ENCODE measurements around the gene COG5. TPM values are rescaled to one million over a fixed set of nuclear protein-coding genes. Genes with fewer than 3 reads are reported as not detected.

COG5 gene
- total RNA-seq, 1 donor from 2014 or later = 40.8 TPM

DNA sequence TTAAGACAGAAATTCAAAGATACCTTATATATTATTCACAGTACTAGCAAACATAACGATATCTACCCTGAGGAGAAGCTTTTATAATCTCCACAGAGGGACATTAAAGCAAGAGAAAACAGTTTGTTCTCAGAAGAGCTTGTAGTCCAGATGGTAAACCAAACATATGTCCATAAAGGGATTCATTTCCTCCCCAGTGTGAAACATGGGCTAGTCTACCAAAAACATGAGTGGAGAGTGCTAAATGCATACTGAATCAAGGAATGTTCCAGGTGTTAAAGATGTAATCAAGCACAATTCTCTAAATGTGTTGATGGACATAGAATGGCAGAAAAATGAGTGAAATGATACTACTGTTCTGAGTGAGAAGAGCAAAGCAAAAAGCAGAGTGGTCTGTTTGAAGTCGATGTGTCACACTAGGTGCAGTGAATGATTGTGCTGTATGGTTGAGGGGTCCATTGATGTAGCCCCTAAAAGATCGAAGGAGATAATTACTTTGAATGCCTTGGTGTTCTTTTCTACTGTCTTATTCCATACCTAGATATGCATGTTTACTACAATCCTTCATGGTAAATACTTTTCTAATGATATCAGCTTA, 41.6 kb upstream of the COG5 start:
- Histone ChIP-seq H3K9me3 (replicated peaks) (no peaks in the 10 kb centered on the region), H3K36me3 (peaks cover 44% of the 10 kb centered on the region), H3K27me3 (ENCODE audit: low read depth) (no peaks in the 10 kb centered on the region), H3K4me3 (no peak overlapping the region), H3K4me1 (peaks cover 25% of the 10 kb centered on the region), H3K27ac (replicated peaks) (no peak overlapping the region)
- intact Hi-C loops (cut with micrococcal nuclease) = no loop called here
- TF ChIP-seq, protein P1, sequence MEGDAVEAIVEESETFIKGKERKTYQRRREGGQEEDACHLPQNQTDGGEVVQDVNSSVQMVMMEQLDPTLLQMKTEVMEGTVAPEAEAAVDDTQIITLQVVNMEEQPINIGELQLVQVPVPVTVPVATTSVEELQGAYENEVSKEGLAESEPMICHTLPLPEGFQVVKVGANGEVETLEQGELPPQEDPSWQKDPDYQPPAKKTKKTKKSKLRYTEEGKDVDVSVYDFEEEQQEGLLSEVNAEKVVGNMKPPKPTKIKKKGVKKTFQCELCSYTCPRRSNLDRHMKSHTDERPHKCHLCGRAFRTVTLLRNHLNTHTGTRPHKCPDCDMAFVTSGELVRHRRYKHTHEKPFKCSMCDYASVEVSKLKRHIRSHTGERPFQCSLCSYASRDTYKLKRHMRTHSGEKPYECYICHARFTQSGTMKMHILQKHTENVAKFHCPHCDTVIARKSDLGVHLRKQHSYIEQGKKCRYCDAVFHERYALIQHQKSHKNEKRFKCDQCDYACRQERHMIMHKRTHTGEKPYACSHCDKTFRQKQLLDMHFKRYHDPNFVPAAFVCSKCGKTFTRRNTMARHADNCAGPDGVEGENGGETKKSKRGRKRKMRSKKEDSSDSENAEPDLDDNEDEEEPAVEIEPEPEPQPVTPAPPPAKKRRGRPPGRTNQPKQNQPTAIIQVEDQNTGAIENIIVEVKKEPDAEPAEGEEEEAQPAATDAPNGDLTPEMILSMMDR (IDR thresholded peaks at IDR 0.05; ENCODE audit: borderline replicate concordance) = no peak
- DNase-seq = no peak

DNA sequence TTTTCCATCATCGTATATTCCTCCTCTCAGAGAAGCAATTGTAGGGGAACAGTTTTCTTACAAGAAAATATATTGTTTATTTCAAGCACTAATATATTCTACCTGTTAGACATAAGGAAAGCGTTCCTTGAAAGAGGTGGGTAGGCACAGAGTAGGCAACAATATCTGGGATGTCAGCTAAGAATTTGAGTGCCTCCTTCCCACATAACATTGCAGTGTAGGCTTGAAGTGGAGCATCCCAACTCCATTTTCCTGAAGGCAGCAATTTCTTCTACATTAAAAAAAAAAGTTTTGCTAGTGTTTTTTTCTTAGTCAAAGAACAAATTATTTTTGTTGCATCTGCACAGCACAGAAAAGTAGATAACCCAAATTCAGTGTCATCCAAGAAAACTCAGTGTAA, 37.1 kb upstream of the COG5 start:
- Histone ChIP-seq H3K27me3 (ENCODE audit: low read depth) (no peaks in the 10 kb centered on the region), H3K27ac (replicated peaks) (peak overlapping the region; percentile 2), H3K9me3 (replicated peaks) (no peaks in the 10 kb centered on the region), H3K4me3 (no peak overlapping the region), H3K4me1 (peaks cover 19% of the 10 kb centered on the region), H3K36me3 (peaks cover 42% of the 10 kb centered on the region)
- intact Hi-C loops (cut with micrococcal nuclease) = no loop called here
- DNase-seq = no peak
- TF ChIP-seq, protein P1 (IDR thresholded peaks at IDR 0.05; ENCODE audit: borderline replicate concordance) = no peak

DNA sequence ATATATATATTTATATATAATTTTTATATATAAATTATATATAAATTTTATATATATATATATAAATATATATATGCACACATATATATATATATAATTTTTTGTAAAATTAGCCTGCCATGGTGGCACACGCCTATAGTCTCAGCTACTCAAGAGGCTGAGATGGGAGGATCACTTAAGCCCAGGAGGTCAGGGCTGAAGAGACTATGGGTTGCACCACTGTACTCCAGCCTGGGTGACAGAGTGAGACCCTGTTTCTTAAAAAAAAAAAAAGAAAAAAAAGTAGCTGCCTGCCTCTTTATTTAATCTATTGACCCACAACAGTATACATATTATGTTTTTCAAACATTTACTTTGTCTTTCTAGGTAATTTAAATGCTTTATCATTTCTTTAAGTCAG, 35.5 kb upstream of the COG5 start:
- TF ChIP-seq, protein P1 (IDR thresholded peaks at IDR 0.05; ENCODE audit: borderline replicate concordance) = no peak
- no peak for DNase-seq
- Histone ChIP-seq H3K27ac (replicated peaks) (no peak overlapping the region), H3K36me3 (peaks cover 51% of the 10 kb centered on the region), H3K4me3 (no peak overlapping the region), H3K9me3 (replicated peaks) (no peaks in the 10 kb centered on the region), H3K27me3 (ENCODE audit: low read depth) (no peaks in the 10 kb centered on the region), H3K4me1 (peaks cover 33% of the 10 kb centered on the region)
- intact Hi-C loops (cut with micrococcal nuclease) = no loop called here

- Histone ChIP-seq H3K9me3 (replicated peaks) (no peaks in the 10 kb centered on the region), H3K27me3 (ENCODE audit: low read depth) (no peaks in the 10 kb centered on the region), H3K4me1 (peaks cover 36% of the 10 kb centered on the region), H3K27ac (replicated peaks) (no peak overlapping the region), H3K4me3 (no peak overlapping the region), H3K36me3 (peaks cover 45% of the 10 kb centered on the region)
- intact Hi-C loops (cut with micrococcal nuclease) = no loop called here
- DNase-seq = no peak
- TF ChIP-seq, protein P1 (IDR thresholded peaks at IDR 0.05; ENCODE audit: borderline replicate concordance) = no peak
Observed at GRCh38 chr7:107597953-107598352, 34.2 kb upstream of the COG5 start.

DNA sequence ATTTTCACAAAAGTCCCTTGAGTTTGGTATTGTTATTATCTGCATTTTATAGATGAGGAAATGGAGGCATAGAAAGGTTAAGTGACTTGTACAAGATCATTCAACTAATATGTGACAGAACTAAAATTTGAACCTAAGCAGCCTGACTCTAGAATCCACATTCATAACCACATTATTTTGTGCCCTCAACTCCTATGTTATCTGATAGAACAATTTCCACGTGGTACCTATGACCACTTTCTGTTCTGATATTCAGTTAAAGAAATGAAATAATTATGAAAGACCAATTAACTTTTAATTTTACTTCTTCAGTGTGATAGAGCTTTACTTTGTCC, 33.8 kb upstream of the COG5 start:
- Histone ChIP-seq H3K27ac (replicated peaks) (peak overlapping the region; percentile 80), H3K36me3 (peaks cover 41% of the 10 kb centered on the region), H3K27me3 (ENCODE audit: low read depth) (no peaks in the 10 kb centered on the region), H3K4me3 (no peak overlapping the region), H3K4me1 (peaks cover 40% of the 10 kb centered on the region), H3K9me3 (replicated peaks) (no peaks in the 10 kb centered on the region)
- DNase-seq = no peak
- TF ChIP-seq, protein P1 (IDR thresholded peaks at IDR 0.05; ENCODE audit: borderline replicate concordance) = no peak
- intact Hi-C loops (cut with micrococcal nuclease) = no loop called here
